ENCODE data around the gene RETREG1.

RETREG1 gene

DNA sequence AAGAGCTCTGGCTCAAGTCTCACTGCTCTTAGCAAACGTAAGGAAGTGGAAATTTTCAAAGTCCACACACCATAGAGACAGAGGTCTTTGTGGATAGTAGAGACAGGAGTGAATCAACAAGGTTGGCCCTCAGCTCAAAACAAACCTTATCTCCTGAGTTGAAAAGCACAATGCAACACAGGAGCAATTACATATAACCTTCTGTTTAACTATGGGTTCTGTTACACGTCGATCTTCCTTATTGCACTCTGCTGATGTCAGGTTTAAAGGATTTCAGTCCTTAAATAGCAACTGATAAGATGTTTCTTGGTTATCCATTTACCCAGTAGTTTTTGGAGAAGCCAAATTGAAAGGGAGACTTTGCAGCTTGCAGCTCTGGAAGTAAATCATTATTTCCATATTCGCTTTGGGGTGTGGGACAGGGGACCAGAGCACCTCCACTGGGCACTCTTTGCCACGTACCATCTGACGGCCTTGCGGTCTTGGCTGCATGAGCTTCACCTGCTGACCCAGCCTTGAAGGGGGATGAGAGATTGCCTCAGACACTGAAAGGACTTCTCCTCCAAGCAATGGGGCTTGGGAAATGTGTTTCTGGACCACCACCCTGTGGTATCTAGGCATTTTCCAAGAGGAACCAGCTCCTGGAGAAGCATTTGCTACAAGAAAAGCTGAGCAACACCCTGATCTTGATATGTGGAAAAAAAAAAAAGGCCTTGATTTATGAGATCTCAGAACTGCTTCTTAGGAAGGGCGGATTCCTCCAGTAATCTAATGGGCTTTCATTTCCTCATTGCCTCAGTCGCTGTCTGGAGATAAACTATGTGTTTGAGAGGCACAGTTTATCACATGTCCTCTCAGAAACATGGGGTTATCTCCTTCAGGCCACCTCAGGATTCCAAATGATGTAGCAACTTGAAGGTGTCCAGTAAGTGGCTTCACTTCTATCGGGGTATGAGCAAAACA, 95.0 kb downstream of the RETREG1 start:
- no peak overlapping the region for H3K27ac ChIP-seq
- TF ChIP-seq, protein P1, sequence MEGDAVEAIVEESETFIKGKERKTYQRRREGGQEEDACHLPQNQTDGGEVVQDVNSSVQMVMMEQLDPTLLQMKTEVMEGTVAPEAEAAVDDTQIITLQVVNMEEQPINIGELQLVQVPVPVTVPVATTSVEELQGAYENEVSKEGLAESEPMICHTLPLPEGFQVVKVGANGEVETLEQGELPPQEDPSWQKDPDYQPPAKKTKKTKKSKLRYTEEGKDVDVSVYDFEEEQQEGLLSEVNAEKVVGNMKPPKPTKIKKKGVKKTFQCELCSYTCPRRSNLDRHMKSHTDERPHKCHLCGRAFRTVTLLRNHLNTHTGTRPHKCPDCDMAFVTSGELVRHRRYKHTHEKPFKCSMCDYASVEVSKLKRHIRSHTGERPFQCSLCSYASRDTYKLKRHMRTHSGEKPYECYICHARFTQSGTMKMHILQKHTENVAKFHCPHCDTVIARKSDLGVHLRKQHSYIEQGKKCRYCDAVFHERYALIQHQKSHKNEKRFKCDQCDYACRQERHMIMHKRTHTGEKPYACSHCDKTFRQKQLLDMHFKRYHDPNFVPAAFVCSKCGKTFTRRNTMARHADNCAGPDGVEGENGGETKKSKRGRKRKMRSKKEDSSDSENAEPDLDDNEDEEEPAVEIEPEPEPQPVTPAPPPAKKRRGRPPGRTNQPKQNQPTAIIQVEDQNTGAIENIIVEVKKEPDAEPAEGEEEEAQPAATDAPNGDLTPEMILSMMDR (conservative IDR thresholded peaks at IDR 0.05): no peak
- no peak for TF ChIP-seq ZFX (IDR thresholded peaks at IDR 0.05)

DNA sequence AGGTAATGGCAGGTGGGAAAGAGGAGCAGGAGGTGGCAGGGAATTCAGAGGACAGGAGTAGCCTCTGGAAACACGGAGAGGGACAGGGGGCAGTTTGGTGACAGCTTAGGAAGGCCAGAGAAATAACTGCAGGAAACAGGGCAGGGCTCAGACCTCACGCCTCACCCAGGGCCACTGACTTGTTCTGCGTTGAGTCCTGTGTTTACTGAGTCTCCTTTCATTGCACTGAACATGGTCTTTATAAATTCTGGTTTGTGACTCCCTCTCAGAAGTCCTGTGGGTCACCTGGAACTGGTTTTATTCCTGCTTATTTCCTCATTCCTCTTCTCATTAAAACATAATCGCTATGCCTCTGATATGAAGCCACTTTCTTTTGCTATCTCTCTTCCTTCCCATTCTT, 96.0 kb downstream of the RETREG1 start:
- H3K27ac ChIP-seq: no peak overlapping the region

DNA sequence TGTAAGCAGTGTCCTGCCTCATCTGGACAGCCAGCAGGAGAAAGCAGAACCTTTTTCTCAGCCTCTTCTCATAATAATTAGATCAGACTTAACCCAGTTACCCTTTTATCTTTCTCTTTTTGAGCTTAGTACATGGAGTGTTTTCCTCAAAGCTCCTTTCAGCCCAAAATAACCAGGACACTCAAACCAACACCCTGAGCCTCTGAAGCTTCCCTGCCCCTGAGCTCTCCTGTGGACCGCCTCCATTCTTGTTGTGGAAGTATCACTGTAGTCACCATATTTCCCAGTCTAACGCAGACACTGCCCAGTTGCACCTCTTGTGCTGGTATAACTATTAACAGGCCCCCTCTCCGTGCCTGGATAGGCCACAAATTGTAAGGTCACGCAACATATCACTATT, 97.4 kb downstream of the RETREG1 start:
- H3K27ac ChIP-seq: no peak overlapping the region
- TF ChIP-seq ZFX (IDR thresholded peaks at IDR 0.05): no peak
- TF ChIP-seq, protein P1 (conservative IDR thresholded peaks at IDR 0.05): no peak

More for the DNA sequence above, 96.0 kb downstream of the RETREG1 start:
- TF ChIP-seq, protein P1 (conservative IDR thresholded peaks at IDR 0.05): no peak
- no peak for TF ChIP-seq ZFX (IDR thresholded peaks at IDR 0.05)

DNA sequence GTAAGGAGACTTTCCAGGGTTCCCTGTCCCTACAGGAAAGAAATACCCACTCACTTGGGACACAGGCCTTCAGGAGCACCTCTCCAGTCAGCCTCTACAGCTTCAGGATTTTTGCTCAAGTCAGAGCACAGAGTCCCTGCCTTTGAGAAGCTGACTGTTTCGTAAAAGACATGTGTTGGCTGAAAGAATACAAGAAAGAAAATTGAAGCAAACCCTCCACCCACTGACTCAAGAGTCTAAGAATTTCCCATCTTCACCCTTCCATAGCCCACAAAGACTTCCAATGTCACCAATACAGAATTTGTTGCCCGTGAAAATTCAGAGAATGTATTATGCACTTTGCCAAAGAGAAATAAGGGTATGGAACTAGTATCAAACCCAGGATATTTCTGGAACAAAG, 98.2 kb downstream of the RETREG1 start:
- TF ChIP-seq ZFX (IDR thresholded peaks at IDR 0.05): no peak
- TF ChIP-seq, protein P1 (conservative IDR thresholded peaks at IDR 0.05): no peak

DNA sequence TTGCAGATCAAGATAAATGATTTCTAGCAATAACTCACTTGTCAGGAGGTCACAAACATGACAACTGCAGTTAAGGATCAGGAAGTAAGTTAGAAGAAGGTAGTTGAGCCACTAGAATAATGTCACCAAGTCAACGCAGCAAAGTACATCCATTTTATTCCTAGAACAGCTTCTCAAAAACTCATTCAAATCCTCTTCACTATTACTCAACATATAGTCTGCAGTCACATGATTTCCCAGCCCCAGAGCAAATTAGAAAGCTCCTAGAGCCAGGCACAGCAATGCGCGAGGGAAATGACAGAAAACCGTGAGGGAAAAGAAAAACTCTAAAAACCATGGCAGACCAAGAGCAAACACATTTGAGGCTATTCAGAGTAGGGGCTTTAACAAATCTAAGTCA, 101.3 kb downstream of the RETREG1 start:
- no peak overlapping the region for H3K27ac ChIP-seq
- no peak for TF ChIP-seq ZFX (IDR thresholded peaks at IDR 0.05)
- TF ChIP-seq, protein P1 (conservative IDR thresholded peaks at IDR 0.05): no peak

More for the DNA sequence above, 98.2 kb downstream of the RETREG1 start:
- H3K27ac ChIP-seq: no peak overlapping the region

DNA sequence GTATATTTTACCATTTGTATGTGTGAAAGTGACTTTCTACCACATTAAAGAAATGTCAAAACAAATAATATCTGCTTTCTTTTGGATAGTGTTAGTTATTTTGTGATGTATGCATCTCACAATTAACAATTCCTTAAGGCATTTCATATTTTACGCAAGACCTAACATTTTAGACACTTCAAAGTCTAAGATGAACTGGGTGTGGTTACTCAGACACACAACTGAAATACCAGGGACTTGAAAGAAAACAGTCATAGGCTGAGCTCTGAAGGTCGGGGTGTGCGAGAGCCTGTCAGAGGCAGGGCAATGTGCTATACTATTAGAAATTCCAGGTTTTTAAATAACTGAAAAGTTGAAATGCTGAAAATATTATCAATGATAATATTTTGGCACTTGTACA, 106.7 kb downstream of the RETREG1 start:
- TF ChIP-seq ZFX (IDR thresholded peaks at IDR 0.05): no peak
- TF ChIP-seq, protein P1 (conservative IDR thresholded peaks at IDR 0.05): no peak
- no peak overlapping the region for H3K27ac ChIP-seq

DNA sequence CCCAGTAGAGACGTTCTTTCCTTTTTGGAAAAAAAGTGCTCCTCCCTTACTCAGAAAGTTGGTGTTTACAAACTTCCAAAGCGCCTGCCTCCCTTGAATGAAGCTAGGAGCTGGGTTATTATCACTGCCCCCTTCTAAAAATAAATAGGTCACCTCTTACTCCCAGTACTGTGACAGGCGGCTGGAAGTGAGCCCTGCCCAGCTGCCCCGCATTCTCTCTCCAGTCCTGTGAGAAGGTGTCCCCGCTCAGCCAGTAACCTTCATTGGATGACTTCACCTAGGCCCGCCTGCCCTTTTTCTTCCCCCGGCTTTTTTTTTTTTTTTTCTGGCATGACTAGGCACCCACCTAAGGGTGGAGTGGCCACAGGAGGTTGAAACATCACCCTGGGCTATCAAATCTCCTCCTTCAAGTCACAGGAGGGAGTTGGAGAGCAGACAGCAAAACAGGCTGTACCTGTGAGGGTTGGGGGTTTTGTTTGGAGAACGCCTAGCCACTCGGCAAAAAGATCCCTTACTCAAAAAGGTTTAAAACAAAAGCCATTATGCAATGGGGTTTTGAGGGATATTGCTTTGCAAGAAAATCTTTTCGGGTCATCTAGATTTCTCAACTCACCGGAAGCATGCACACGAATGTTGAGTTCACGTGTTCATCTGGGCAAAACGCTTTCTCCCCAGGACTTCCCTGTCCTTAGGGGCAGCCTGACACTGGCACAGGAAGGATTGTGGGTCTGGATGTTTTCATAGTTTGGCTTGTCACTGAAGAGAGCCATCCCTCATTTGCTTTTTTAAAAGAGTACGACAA, 107.9 kb downstream of the RETREG1 start:
- TF ChIP-seq, protein P1 (conservative IDR thresholded peaks at IDR 0.05): no peak
- TF ChIP-seq ZFX (IDR thresholded peaks at IDR 0.05): no peak
- no peak overlapping the region for H3K27ac ChIP-seq

Data from C4-2B (cell line).